ENCODE measurements around the gene DPYSL4.

DPYSL4 gene

DNA sequence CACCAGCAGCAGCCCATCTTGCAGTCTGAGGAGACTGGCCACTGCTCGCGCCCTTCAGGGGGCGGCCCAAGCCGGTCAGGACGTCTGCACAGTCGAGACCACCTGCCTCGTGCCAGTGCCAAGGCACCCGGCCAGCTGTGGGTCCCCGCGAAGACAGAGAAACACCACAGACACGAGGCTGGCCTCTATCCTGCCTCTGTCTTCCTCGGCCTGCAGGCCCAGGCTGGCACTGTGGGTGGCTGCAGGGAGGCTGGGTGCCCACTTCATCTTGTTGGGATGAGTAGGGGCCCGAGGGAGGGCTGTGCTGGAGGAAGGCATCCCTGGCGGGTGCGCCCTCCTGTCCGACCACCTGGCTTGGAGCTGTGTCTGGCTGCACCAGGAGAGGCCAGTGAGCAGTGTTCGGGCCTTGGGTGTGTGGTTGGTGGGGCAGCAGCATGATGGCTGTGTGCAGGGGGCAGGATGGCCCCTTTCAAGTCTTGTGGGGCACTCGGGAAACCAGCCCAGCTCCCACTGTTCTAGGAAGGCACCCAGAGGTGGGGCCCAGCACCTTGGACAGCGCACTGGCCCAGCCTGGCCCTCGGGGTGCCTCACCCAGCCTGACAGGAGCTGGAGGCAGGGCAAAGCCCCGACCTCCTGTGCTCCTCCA, 7.3 kb downstream of the DPYSL4 start:
- Histone ChIP-seq H2AFZ (ENCODE audit: low read length) (no peak overlapping the region), H4K20me1 (ENCODE audit: insufficient read depth, low read length) (no peaks in the 10 kb centered on the region), H3K9ac (ENCODE audit: low read length) (no peak overlapping the region), H3K9me2 (ENCODE audit: low read depth, low read length) (no peaks in the 10 kb centered on the region), H3K4me2 (ENCODE audit: low read length) (no peak overlapping the region), H3F3A (ENCODE audit: insufficient read depth, low read length) (no peaks in the 10 kb centered on the region), H3K27me3 (ENCODE audit: insufficient read depth, low read length) (0 out of 2 replicates have a peak, but pooled peaks cover 7% of the 10 kb centered on the region), H3K36me3 (ENCODE audit: insufficient read depth, low read length) (no peaks in the 10 kb centered on the region), H3K4me1 (ENCODE audit: insufficient read depth, low read length, severe bottlenecking) (no peaks in the 10 kb centered on the region), H3K79me2 (ENCODE audit: insufficient read depth, low read length) (no peaks in the 10 kb centered on the region), H3K4me3 (ENCODE audit: low read depth, low read length, poor library complexity, severe bottlenecking) (no peak overlapping the region), H3K27ac (ENCODE audit: low read depth, low read length, poor library complexity, severe bottlenecking) (no peak overlapping the region), H3K9me3 (ENCODE audit: low read length) (no peaks in the 10 kb centered on the region)
- TF ChIP-seq EZH2 (IDR thresholded peaks at IDR 0.05; ENCODE audit: borderline replicate concordance, low read length) (no peak), CTCF (IDR thresholded peaks at IDR 0.05; ENCODE audit: low read length) (no peak)

DNA sequence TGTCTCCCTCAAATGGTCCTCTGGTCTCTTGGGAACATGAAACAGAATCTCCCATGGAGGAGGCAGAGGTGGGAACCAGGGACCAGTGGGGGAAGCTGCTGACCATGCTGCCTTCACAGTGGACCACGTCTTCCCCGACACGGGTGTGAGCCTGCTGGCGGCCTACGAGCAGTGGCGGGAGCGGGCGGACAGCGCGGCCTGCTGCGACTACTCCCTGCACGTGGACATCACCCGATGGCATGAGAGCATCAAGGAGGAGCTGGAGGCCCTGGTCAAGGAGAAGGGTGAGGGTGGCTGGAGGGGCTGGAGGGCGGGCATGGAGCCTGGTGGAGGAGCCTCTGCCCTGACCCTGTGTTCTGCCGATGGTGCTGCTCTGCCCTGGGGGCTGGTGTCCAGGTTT, 8.0 kb downstream of the DPYSL4 start:
- no peak overlapping the region for H3K4me2 ChIP-seq (ENCODE audit: low read length)
- no peak overlapping the region for H3K9ac ChIP-seq (ENCODE audit: low read length)
- no peaks in the 10 kb centered on the region for H3K9me2 ChIP-seq (ENCODE audit: low read depth, low read length)
- no peaks in the 10 kb centered on the region for H3F3A ChIP-seq (ENCODE audit: insufficient read depth, low read length)
- TF ChIP-seq CTCF (IDR thresholded peaks at IDR 0.05; ENCODE audit: low read length) = no peak
- no peak for TF ChIP-seq EZH2 (IDR thresholded peaks at IDR 0.05; ENCODE audit: borderline replicate concordance, low read length)
- H3K36me3 ChIP-seq (ENCODE audit: insufficient read depth, low read length) = no peaks in the 10 kb centered on the region
- H3K4me3 ChIP-seq (ENCODE audit: low read depth, low read length, poor library complexity, severe bottlenecking) = no peak overlapping the region
- 0 out of 2 replicates have a peak, but pooled peaks cover 7% of the 10 kb centered on the region for H3K27me3 ChIP-seq (ENCODE audit: insufficient read depth, low read length)
- no peaks in the 10 kb centered on the region for H3K79me2 ChIP-seq (ENCODE audit: insufficient read depth, low read length)
- H3K9me3 ChIP-seq (ENCODE audit: low read length) = no peaks in the 10 kb centered on the region
- no peak overlapping the region for H3K27ac ChIP-seq (ENCODE audit: low read depth, low read length, poor library complexity, severe bottlenecking)
- H2AFZ ChIP-seq (ENCODE audit: low read length) = no peak overlapping the region
- H4K20me1 ChIP-seq (ENCODE audit: insufficient read depth, low read length) = no peaks in the 10 kb centered on the region
- no peaks in the 10 kb centered on the region for H3K4me1 ChIP-seq (ENCODE audit: insufficient read depth, low read length, severe bottlenecking)

- Histone ChIP-seq H3K9ac (ENCODE audit: low read length) (no peak overlapping the region), H3K79me2 (ENCODE audit: insufficient read depth, low read length) (no peaks in the 10 kb centered on the region), H3K9me3 (ENCODE audit: low read length) (no peaks in the 10 kb centered on the region), H2AFZ (ENCODE audit: low read length) (no peak overlapping the region), H3K4me2 (ENCODE audit: low read length) (no peak overlapping the region), H3F3A (ENCODE audit: insufficient read depth, low read length) (no peaks in the 10 kb centered on the region), H3K27ac (ENCODE audit: low read depth, low read length, poor library complexity, severe bottlenecking) (no peak overlapping the region), H3K36me3 (ENCODE audit: insufficient read depth, low read length) (no peaks in the 10 kb centered on the region), H3K9me2 (ENCODE audit: low read depth, low read length) (no peaks in the 10 kb centered on the region), H3K27me3 (ENCODE audit: insufficient read depth, low read length) (0 out of 2 replicates have a peak, but pooled peaks cover 7% of the 10 kb centered on the region), H3K4me1 (ENCODE audit: insufficient read depth, low read length, severe bottlenecking) (no peaks in the 10 kb centered on the region), H4K20me1 (ENCODE audit: insufficient read depth, low read length) (no peaks in the 10 kb centered on the region), H3K4me3 (ENCODE audit: low read depth, low read length, poor library complexity, severe bottlenecking) (no peak overlapping the region)
- TF ChIP-seq EZH2 (IDR thresholded peaks at IDR 0.05; ENCODE audit: borderline replicate concordance, low read length) = no peak
Observed at GRCh38 chr10:132195366-132196075, 8.8 kb downstream of the DPYSL4 start.

Measured in OCI-LY1 (cell line).